Neural cell (in vitro differentiated cells): ENCODE results near the gene PCSK7.
"Not testable (repeated sequence)": the region's sequence is repeated elsewhere in the genome, so short reads cannot be mapped to it uniquely, and the experiment has no call there.

Experiments
- EZH2 ChIP-seq: fragments of 200-600, 300-800 bp; shearing (Covaris generic), sonication (generic); IDR thresholded peaks from 2 replicates; pipeline ENCODE4 v1.6.1; 2014; ENCODE audit warnings: antibody characterized with exemption, low read length, borderline replicate concordance, mild to moderate bottlenecking; ENCODE audit not compliant: insufficient read depth, poor library complexity, severe bottlenecking
- MXI1 ChIP-seq: fragments of 450-650 bp; conservative IDR thresholded peaks from 2 replicates; pipeline ENCODE4 v1.6.1; 2014; ENCODE audit warnings: antibody characterized with exemption, mild to moderate bottlenecking; ENCODE audit not compliant: poor library complexity, severe bottlenecking
- POLR2AphosphoS5 ChIP-seq: IDR thresholded peaks from 2 replicates; pipeline ENCODE4 v1.6.1; 2012
- RAD21 ChIP-seq: fragments of 450-650 bp; conservative IDR thresholded peaks from 2 replicates; pipeline ENCODE4 v1.6.1; 2014; ENCODE audit warnings: antibody characterized with exemption, mild to moderate bottlenecking, moderate library complexity
- TF ChIP-seq, protein P1 (sequence below): fragments of 450-650 bp; IDR thresholded peaks from 2 replicates; pipeline ENCODE4 v1.5.1; 2014; ENCODE audit warnings: antibody characterized with exemption, mild to moderate bottlenecking, moderate library complexity; ENCODE audit not compliant: poor library complexity, severe bottlenecking

DNA sequence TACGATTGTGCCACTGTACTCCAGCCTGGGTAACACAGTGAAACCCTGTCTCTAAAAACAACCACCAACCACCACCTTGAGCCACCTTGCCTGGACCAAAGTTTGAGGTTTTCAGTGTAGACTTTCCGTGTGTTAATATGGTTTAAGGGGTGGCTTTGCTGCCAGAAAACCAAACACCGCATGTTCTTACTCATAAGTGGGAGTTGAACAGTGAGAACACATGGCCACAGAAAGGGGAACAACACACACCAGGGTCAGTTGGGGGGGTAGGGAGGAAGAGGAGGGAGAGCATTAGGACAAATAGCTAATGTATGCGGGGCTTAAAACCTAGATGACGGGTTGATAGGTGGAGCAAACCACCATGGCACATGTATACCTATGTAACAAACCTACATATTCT lies 40.3 kb upstream of the PCSK7 start:
- TF ChIP-seq, protein P1, sequence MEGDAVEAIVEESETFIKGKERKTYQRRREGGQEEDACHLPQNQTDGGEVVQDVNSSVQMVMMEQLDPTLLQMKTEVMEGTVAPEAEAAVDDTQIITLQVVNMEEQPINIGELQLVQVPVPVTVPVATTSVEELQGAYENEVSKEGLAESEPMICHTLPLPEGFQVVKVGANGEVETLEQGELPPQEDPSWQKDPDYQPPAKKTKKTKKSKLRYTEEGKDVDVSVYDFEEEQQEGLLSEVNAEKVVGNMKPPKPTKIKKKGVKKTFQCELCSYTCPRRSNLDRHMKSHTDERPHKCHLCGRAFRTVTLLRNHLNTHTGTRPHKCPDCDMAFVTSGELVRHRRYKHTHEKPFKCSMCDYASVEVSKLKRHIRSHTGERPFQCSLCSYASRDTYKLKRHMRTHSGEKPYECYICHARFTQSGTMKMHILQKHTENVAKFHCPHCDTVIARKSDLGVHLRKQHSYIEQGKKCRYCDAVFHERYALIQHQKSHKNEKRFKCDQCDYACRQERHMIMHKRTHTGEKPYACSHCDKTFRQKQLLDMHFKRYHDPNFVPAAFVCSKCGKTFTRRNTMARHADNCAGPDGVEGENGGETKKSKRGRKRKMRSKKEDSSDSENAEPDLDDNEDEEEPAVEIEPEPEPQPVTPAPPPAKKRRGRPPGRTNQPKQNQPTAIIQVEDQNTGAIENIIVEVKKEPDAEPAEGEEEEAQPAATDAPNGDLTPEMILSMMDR, result not testable (repeated sequence)
- not testable (repeated sequence) for TF ChIP-seq RAD21, EZH2, MXI1, POLR2AphosphoS5
